HG03280 (cell line): ENCODE results near the gene WNT3A.

ENCODE experiments used
- ATAC-seq: cut with Tn5 transposase; IDR thresholded peaks from one replicate; pipeline ENCODE4 v1.9.1; 2021; ENCODE audit warnings: mild to moderate bottlenecking, moderate library complexity; ENCODE audit not compliant: unreplicated experiment

WNT3A gene

GRCh38 chr1:228097333-228098081, 90.7 kb downstream of the WNT3A start:
- ATAC-seq: no peak

- ATAC-seq: no peak
Measured at GRCh38 chr1:228098323-228098931, 91.6 kb downstream of the WNT3A start.

- ATAC-seq: no peak
Measured at GRCh38 chr1:228099331-228099732, 92.5 kb downstream of the WNT3A start.

- ATAC-seq: no peak
Measured at GRCh38 chr1:228100822-228101613, 94.2 kb downstream of the WNT3A start.

GRCh38 chr1:228101614-228101993, 94.8 kb downstream of the WNT3A start:
- ATAC-seq: peak; percentile 4

- peak; percentile 21 for ATAC-seq
Measured at GRCh38 chr1:228101994-228102790, 95.4 kb downstream of the WNT3A start.

GRCh38 chr1:228102791-228103620, 96.2 kb downstream of the WNT3A start, which contains the start of gene C1orf35:
Gene C1orf35, minus strand, starts transcription at chr1:228103325. Its CDS starts 98 bp downstream, at chr1:228103227.
- ATAC-seq: peak; percentile 70

- no peak for ATAC-seq
Measured at GRCh38 chr1:228104526-228105269, 97.9 kb downstream of the WNT3A start.

GRCh38 chr1:228105270-228105995, 98.6 kb downstream of the WNT3A start:
- no peak for ATAC-seq

GRCh38 chr1:228105996-228106799, 99.4 kb downstream of the WNT3A start:
- no peak for ATAC-seq

GRCh38 chr1:228106800-228107054, 99.9 kb downstream of the WNT3A start:
- ATAC-seq: no peak

GRCh38 chr1:228107636-228108035, 100.8 kb downstream of the WNT3A start:
- no peak for ATAC-seq

GRCh38 chr1:228108055-228108690, 101.4 kb downstream of the WNT3A start:
- no peak for ATAC-seq

GRCh38 chr1:228108742-228109072, 101.9 kb downstream of the WNT3A start:
- ATAC-seq: no peak

- ATAC-seq: peak; percentile 88
Measured at GRCh38 chr1:228109073-228109961, 102.5 kb downstream of the WNT3A start, which contains the start of gene MRPL55. Gene MRPL55, minus strand, starts transcription at chr1:228109299. Its CDS starts 1,039 bp downstream, at chr1:228108260.

- peak; percentile 1 for ATAC-seq
Measured at GRCh38 chr1:228109962-228110488, 103.2 kb downstream of the WNT3A start.
